Kidney (tissue), 14 donors: ENCODE data around the gene TRDMT1. TPM values are rescaled to one million over a fixed set of nuclear protein-coding genes. Genes with fewer than 3 reads are reported as not detected.
A peak's percentile ranks its signal among the peaks of the same experiment; 100 is the strongest.

Experiments used
- DNase-seq, 5 donors: peaks; one replicate each; pipeline ENCODE4 v3.0.0-alpha.2; 2013 to 2020
- FAIRE-seq: peaks from 2 replicates; lab custom pipeline; 2012; peaks lifted over from hg19 to GRCh38; lab: Jason Lieb, UNC
- H3K27ac ChIP-seq, 2 donors: one replicate each; pipeline ENCODE4 v1.7.0; 2013; ENCODE audit warnings: low read depth in 2 of 2, low read length in 2 of 2, inconsistent platforms in 1 of 2
- H3K27me3 ChIP-seq: one replicate; pipeline ENCODE4 v1.7.1; 2013; ENCODE audit warnings: low read length, inconsistent platforms; ENCODE audit not compliant: control insufficient read depth, insufficient read depth
- H3K36me3 ChIP-seq, 3 donors: one replicate each; pipeline versions ENCODE4 v1.7.0 to v1.7.1; 2013; ENCODE audit warnings: low read length in 3 of 3, control low read depth in 1 of 3, inconsistent platforms in 1 of 3; ENCODE audit not compliant: insufficient read depth in 3 of 3, control insufficient read depth in 2 of 3
- H3K4me1 ChIP-seq, 3 donors: one replicate each; pipeline versions ENCODE4 v1.7.0 to v1.7.1; 2013; ENCODE audit warnings: low read length in 3 of 3, inconsistent platforms in 1 of 3, low read depth in 1 of 3; ENCODE audit not compliant: control insufficient read depth in 2 of 3, insufficient read depth in 2 of 3
- H3K4me3 ChIP-seq, 3 donors: one replicate each; pipeline versions ENCODE4 v1.7.0 to v1.8.1; 2013; ENCODE audit warnings: low read length in 3 of 3, control low read depth in 1 of 3, inconsistent platforms in 1 of 3
- H3K9ac ChIP-seq, 3 donors: one replicate each; pipeline versions ENCODE4 v1.7.0 to v1.7.1; 2013; ENCODE audit warnings: low read length in 3 of 3, control low read depth in 1 of 3, inconsistent platforms in 1 of 3
- H3K9me3 ChIP-seq, 3 donors: one replicate each; pipeline versions ENCODE4 v1.7.0 to v1.7.1; 2013; ENCODE audit warnings: low read length in 3 of 3, control low read depth in 1 of 3, inconsistent platforms in 1 of 3; ENCODE audit not compliant: control insufficient read depth in 2 of 3, insufficient read depth in 1 of 3
- intact Hi-C: fragments of 100-400 bp; cut with DNase I; formaldehyde crosslinking; loops from one replicate; pipeline ENCODE4 v1.11.1; 2022
- polyA plus RNA-seq: library from polyadenylated mRNA; stranded (reverse); fragments of 350-450 nt; fragmentation: Illumina TruSeq; extraction: RNeasy Lipid Tissue Mini Kit (QIAGEN cat#74804); gene quantifications from one replicate; pipeline ENCODE4 v1.2.3, GENCODE V29; 2014; ENCODE audit warnings: low read depth, low replicate concordance; ENCODE audit not compliant: insufficient read depth
- total RNA-seq: library from RNA; stranded (reverse); fragmentation: NEBNext Ultra II Directional; extraction: Animal tissue kit (Norgen Biotek cat#: 25700); gene quantifications from one replicate; pipeline ENCODE4 v1.2.1, GENCODE V29; 2021
- TF ChIP-seq, protein P1 (sequence below): IDR thresholded peaks from 3 replicates; pipeline ENCODE4 v1.5.1; 2012; ENCODE audit warnings: mild to moderate bottlenecking, moderate library complexity, borderline replicate concordance; ENCODE audit not compliant: insufficient read depth; ENCODE audit errors: extremely low read depth
- donor health status: control.
- donor health status: control.
- donor health status: control.
- donor health status: control.
- donor health status: control.
- donor health status: DM: yes; HTN: yes; CAD: no.
- donor health status: Normal renal cell carcinoma (clear cell type).

TRDMT1 gene
- total and polyA plus RNA-seq, 2 donors from 2014 or later = 2.0 to 11.0 TPM

DNA sequence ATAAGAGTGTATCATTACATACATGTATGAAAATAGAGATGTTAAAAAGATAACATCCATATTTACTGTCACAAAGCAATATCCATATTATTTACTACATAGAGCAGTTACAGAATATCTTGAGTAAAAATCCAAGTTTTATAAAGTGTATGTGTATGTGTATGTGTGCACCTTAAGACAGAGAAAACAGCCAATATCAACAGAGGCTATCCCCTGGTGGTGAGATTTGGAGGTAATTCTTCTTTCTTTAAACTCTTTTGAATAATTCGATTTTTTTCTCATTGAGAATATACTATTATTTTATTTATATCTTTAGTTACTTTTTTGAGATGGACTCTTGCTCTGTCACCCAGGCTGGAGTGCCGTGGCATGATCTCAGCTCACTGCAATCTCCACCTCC lies 18.4 kb downstream of the TRDMT1 start:
- intact Hi-C loops = no loop called here
- DNase-seq (no peak), FAIRE-seq (no peak)
- H3K27ac ChIP-seq = no peak overlapping the region
- no peak overlapping the region for H3K4me3 ChIP-seq
- H3K36me3 ChIP-seq = no peaks in the 10 kb centered on the region
- H3K9me3 ChIP-seq = no peaks in the 10 kb centered on the region
- H3K4me1 ChIP-seq = peaks cover 0 to 7% (median 4%) of the 10 kb centered on the region in 3 donors
- TF ChIP-seq, protein P1, sequence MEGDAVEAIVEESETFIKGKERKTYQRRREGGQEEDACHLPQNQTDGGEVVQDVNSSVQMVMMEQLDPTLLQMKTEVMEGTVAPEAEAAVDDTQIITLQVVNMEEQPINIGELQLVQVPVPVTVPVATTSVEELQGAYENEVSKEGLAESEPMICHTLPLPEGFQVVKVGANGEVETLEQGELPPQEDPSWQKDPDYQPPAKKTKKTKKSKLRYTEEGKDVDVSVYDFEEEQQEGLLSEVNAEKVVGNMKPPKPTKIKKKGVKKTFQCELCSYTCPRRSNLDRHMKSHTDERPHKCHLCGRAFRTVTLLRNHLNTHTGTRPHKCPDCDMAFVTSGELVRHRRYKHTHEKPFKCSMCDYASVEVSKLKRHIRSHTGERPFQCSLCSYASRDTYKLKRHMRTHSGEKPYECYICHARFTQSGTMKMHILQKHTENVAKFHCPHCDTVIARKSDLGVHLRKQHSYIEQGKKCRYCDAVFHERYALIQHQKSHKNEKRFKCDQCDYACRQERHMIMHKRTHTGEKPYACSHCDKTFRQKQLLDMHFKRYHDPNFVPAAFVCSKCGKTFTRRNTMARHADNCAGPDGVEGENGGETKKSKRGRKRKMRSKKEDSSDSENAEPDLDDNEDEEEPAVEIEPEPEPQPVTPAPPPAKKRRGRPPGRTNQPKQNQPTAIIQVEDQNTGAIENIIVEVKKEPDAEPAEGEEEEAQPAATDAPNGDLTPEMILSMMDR = no peak
- no peak overlapping the region for H3K9ac ChIP-seq
- H3K27me3 ChIP-seq = no peaks in the 10 kb centered on the region

DNA sequence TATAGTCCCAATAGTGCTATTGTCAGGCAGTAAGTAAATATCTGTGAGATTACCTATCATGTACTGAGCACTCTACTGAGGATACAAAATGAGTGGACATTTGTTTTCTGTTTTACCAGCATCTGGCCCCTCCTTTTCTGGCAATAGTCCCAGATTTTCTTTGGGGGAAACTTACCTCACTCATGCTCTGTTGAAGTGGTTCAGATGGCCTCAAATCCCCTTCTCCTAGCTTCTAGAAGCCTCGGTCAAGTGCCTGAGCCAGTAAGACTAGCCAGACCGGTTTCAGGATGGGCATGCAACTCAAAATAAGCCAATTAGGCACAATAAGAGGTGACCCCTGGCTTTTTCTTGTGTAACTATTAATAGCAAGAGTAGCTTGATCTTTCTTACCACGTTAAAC lies 19.7 kb downstream of the TRDMT1 start:
- FAIRE-seq = no peak
- intact Hi-C loops = no loop called here
- H3K9ac ChIP-seq = no peak overlapping the region
- DNase-seq = peak in 3 of 5 donors; percentile 21 to 51 (median 36)
- H3K27me3 ChIP-seq = no peaks in the 10 kb centered on the region
- H3K9me3 ChIP-seq = no peaks in the 10 kb centered on the region
- no peaks in the 10 kb centered on the region for H3K36me3 ChIP-seq
- H3K27ac ChIP-seq = no peak overlapping the region
- TF ChIP-seq, protein P1 = no peak
- peaks cover 0 to 7% (median 4%) of the 10 kb centered on the region in 3 donors for H3K4me1 ChIP-seq
- no peak overlapping the region for H3K4me3 ChIP-seq

DNA sequence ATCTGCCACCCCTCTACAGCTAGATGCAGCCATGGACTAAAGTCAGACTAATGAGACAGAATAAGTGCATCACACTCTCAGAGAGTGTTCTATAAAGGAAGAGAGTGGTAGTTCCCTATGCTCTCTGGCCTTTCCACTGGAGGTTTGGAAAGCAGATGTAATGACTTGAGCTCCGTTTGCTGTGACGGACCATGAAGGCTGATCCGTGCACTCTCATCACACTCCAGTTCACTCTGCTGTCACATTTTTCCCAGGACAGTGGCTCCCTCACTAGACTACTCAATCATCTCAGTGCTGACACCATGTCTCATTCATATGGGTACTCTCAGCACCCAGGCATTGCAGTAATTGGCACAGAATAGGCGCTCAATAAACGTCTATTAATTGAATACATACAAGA lies 20.4 kb downstream of the TRDMT1 start:
- H3K27ac ChIP-seq = no peak overlapping the region
- TF ChIP-seq, protein P1 = no peak
- no peaks in the 10 kb centered on the region for H3K27me3 ChIP-seq
- H3K9ac ChIP-seq = no peak overlapping the region
- FAIRE-seq (no peak), DNase-seq (no peak)
- H3K9me3 ChIP-seq = no peaks in the 10 kb centered on the region
- H3K4me1 ChIP-seq = peaks cover 0 to 7% (median 4%) of the 10 kb centered on the region in 3 donors
- intact Hi-C loops = no loop called here
- no peak overlapping the region for H3K4me3 ChIP-seq
- no peaks in the 10 kb centered on the region for H3K36me3 ChIP-seq

DNA sequence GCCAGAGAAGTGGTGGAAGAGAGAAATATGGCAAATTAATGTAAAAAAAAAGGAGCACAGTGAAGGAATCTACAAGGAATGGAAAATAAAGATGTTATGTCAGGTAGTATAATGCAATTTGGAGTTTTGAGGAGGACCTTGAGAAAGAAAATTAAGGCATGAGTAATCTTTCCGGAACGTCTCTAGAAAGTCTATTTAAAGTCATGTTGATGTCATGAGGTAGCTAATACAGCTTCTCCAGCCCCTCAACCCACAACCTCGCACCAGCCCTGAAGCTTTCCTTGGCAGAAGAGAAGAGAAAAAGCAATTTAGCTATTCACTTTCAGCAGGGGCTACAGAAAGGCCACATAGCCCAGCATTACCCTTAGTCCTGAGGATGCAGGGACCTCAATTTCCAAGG lies 22.5 kb downstream of the TRDMT1 start:
- Histone ChIP-seq H3K4me1 (peaks cover 0 to 15% (median 4%) of the 10 kb centered on the region in 3 donors), H3K27ac (no peak overlapping the region), H3K9ac (no peak overlapping the region), H3K4me3 (no peak overlapping the region), H3K27me3 (no peaks in the 10 kb centered on the region), H3K9me3 (no peaks in the 10 kb centered on the region), H3K36me3 (no peaks in the 10 kb centered on the region)
- no peak for DNase-seq
- TF ChIP-seq, protein P1 = no peak
- intact Hi-C loops = no loop called here
- no peak for FAIRE-seq
